ES-I3 (cell line): ENCODE data around the gene GPR153.

ENCODE experiments used
- H3K36me3 ChIP-seq: 2 replicates; pipeline ENCODE4 v1.6.1; 2013; ENCODE audit warnings: mild to moderate bottlenecking, low read length, control low read depth, moderate library complexity; ENCODE audit not compliant: insufficient read depth
- H3K4me1 ChIP-seq: 2 replicates; pipeline ENCODE4 v1.6.1; 2013; ENCODE audit warnings: mild to moderate bottlenecking, control low read depth, low read length; ENCODE audit not compliant: insufficient read depth
- H3K9ac ChIP-seq: 2 replicates; pipeline ENCODE4 v1.6.1; 2013; ENCODE audit warnings: low read depth, mild to moderate bottlenecking, low read length, moderate library complexity
- H3K9me3 ChIP-seq: 2 replicates; pipeline ENCODE4 v1.6.1; 2013; ENCODE audit warnings: mild to moderate bottlenecking, low read length, moderate library complexity; ENCODE audit not compliant: control insufficient read depth, insufficient read depth

The GPR153 gene

DNA sequence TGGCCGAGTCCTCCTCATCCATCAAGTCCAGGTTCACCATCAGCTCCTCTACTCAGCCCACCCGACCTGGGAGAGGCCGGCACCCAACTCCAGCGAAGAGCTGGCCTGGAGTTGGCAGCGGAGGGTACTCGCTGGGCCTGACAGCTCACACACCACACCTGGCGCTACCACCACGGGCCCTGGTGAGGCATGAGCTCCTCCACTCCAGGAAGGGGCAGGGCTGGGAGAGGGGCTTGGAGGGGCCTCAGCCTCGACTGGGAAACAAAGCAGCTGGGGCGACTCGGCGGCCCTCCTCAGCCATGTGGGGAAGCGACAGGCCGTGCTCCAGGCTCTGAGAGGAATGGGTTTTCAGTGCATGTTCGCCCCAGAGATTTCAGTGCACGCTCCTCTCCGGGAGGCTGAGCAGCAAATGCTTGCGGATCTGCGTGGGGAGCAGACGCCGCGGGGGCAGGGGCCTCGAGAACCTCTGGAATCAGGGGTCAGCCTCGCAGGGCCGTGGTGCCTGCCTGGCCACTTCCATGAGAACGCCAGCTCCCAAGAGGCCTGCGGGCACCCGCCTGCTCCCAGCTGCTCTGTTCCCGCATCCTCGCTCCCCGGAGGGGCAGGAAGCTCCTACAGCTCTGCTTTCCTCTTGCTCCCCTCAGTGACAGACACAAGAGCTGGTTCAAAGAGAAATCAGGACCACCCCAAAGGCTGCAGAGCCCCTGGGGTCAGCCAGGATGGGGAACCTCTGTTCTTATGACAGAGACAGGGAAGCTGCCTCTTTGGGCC, 18.9 kb upstream of the GPR153 start:
- H3K4me1 ChIP-seq: peaks cover 15% of the 10 kb centered on the region; the same call in 1 of the 2 replicates
- H3K9ac ChIP-seq: no peak overlapping the region

DNA sequence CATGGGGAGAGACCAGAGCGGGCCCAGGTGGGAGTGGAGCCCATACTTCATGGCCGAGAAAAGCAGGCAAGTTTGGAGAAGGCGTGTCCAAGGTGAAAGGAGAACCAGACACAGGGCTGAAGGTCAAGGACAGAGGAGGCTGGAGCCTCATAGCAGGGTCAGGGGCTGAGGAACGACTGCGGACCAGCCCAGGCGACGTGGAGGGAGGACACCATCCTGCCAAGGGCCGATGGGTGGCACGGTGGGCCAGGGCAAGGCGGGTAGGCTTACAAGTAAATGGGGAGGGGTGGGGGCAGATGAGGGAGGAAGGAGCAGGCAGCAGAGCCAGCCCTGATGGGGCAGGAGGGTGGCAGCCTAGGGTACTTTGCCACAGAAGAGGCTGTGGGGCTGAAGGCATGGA, 18.2 kb upstream of the GPR153 start:
- no peak overlapping the region for H3K9ac ChIP-seq
- no peaks in the 10 kb centered on the region; the same call in 1 of the 2 replicates for H3K36me3 ChIP-seq
- H3K4me1 ChIP-seq: peaks cover 17% of the 10 kb centered on the region; the same call in 1 of the 2 replicates
- H3K9me3 ChIP-seq: no peaks in the 10 kb centered on the region

More for the DNA sequence above, 18.9 kb upstream of the GPR153 start:
- H3K9me3 ChIP-seq: no peaks in the 10 kb centered on the region
- H3K36me3 ChIP-seq: no peaks in the 10 kb centered on the region; the same call in 1 of the 2 replicates

DNA sequence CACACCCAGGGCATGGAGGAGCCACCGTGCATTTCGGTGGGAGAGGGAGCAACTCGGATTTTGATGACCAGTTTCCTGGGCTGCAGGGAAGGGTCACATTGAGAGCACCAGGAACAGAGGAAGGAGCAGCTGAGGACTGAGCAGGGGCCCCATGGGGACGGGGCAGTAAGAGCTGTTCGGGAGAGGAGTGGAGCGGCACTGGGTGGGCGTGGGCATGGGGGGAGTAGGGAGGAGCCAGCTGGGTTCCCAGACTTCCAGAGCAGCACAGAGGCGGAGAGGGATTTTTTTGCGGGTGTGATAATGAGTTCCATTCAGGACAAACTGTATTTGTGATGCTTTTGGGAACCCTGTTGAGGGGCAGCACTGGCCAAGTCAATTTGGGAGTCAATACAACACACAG, 17.4 kb upstream of the GPR153 start:
- peaks cover 23% of the 10 kb centered on the region; the same call in 1 of the 2 replicates for H3K4me1 ChIP-seq
- H3K9ac ChIP-seq: no peak overlapping the region
- no peaks in the 10 kb centered on the region for H3K9me3 ChIP-seq
- no peaks in the 10 kb centered on the region for H3K36me3 ChIP-seq

GRCh38 chr1:6276811-6277555, 16.1 kb upstream of the GPR153 start:
- no peak overlapping the region for H3K9ac ChIP-seq
- no peaks in the 10 kb centered on the region for H3K9me3 ChIP-seq
- peaks cover 33% of the 10 kb centered on the region for H3K4me1 ChIP-seq
- H3K36me3 ChIP-seq: no peaks in the 10 kb centered on the region

GRCh38 chr1:6275826-6276782, 15.2 kb upstream of the GPR153 start:
- H3K9me3 ChIP-seq: no peaks in the 10 kb centered on the region
- H3K4me1 ChIP-seq: peaks cover 33% of the 10 kb centered on the region
- 0 out of 2 replicates have a peak, but pooled peaks cover 2% of the 10 kb centered on the region for H3K36me3 ChIP-seq
- H3K9ac ChIP-seq: no peak overlapping the region

DNA sequence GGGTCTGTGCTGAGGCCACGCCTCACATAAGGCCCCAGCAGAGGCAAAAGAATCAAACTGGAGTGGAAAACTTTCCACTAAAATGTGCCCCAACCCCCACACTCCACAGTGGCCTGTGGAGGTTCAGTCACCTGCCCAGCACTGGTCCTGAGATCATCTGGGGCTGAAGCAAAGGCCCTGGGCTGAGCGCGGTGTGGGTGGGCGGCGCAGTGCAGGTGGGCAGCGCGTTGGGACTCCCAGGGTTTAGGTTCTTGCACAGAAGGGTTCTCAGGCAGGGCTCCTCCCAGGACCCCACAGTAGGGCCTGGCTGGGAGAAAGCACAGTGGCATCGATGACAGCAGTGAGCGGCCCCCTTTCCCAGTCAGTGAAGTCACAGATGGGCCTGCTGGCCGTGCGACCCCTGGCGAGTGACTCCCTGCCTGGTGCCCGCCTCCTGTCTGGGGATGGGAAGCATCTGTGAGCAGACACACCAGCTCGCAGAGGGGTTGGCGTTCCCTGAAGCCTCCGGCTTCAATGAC, 13.8 kb upstream of the GPR153 start:
- Histone ChIP-seq H3K9ac (no peak overlapping the region), H3K36me3 (0 out of 2 replicates have a peak, but pooled peaks cover 4% of the 10 kb centered on the region), H3K9me3 (no peaks in the 10 kb centered on the region), H3K4me1 (peaks cover 33% of the 10 kb centered on the region)

DNA sequence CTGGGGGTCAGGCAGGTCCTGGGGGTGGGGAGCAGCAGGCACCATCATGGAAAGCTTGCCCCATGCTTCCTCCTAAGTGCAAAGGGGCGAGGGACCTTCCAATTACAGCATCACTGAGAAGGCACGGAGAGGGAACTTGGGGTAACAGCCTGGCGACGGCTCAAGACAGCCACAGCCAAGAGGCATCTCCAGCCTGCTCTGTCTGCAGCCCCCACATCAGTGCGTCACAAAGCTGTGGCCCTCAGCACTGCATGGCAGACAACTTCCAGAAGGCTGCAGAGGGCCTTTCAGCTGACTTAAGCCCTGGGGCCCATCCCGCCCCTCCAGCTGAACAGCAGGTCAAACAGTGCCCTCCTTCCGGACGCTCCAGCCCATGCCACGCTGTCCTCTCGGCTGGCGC, 13.2 kb upstream of the GPR153 start:
- H3K9me3 ChIP-seq: no peaks in the 10 kb centered on the region
- H3K4me1 ChIP-seq: peaks cover 33% of the 10 kb centered on the region
- no peak overlapping the region for H3K9ac ChIP-seq
- 0 out of 2 replicates have a peak, but pooled peaks cover 4% of the 10 kb centered on the region for H3K36me3 ChIP-seq

- H3K9ac ChIP-seq: no peak overlapping the region
- H3K9me3 ChIP-seq: no peaks in the 10 kb centered on the region
- peaks cover 33% of the 10 kb centered on the region for H3K4me1 ChIP-seq
- H3K36me3 ChIP-seq: 0 out of 2 replicates have a peak, but pooled peaks cover 4% of the 10 kb centered on the region
Observed at GRCh38 chr1:6273380-6273891, 12.5 kb upstream of the GPR153 start.

- H3K36me3 ChIP-seq: 0 out of 2 replicates have a peak, but pooled peaks cover 4% of the 10 kb centered on the region
- no peaks in the 10 kb centered on the region for H3K9me3 ChIP-seq
- peaks cover 33% of the 10 kb centered on the region for H3K4me1 ChIP-seq
- no peak overlapping the region for H3K9ac ChIP-seq
Observed at GRCh38 chr1:6272868-6273267, 12.0 kb upstream of the GPR153 start.

GRCh38 chr1:6272452-6272851, 11.6 kb upstream of the GPR153 start:
- H3K4me1 ChIP-seq: peaks cover 33% of the 10 kb centered on the region
- no peaks in the 10 kb centered on the region for H3K9me3 ChIP-seq
- H3K9ac ChIP-seq: no peak overlapping the region
- 0 out of 2 replicates have a peak, but pooled peaks cover 4% of the 10 kb centered on the region for H3K36me3 ChIP-seq

DNA sequence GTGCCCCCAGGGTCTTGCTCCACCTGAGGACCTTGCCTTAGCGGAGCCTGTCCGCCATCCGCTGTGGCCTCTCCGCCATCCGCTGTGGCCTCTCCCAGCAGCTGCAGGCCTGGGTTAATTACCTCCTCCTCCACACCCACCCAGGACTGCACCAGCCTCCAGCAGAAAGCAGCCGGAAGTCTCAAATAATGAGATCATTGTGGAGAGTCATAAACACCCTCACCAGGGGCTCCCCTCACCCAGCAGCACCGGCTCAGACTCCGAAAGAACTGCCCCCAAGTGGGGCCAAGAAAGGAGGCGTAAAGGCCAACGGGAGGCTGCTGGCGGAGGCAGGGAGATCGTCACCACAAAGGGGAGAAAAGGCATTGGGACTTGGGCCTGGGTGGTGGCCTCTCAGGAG, 10.7 kb upstream of the GPR153 start:
- H3K9ac ChIP-seq: no peak overlapping the region
- H3K36me3 ChIP-seq: 0 out of 2 replicates have a peak, but pooled peaks cover 4% of the 10 kb centered on the region
- no peaks in the 10 kb centered on the region for H3K9me3 ChIP-seq
- peaks cover 26% of the 10 kb centered on the region for H3K4me1 ChIP-seq

DNA sequence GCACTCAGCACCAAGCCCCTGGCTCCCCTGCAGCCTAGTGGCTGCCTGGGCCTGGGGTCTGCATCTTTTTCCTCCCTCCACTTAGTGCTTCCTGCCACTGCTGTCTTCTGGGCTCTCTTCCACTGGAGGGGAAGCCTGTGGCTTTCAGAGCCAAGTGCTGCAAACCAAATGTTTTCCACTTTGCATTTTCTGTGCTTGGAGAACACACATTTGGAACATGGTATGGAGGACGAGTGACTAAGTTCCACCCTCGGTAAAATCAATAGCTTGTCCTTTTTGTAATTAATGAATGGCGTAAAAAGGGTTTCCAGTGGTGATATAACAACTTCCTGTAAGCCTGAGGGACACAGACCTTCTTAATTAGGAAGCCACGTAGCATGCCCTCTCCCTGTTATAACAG, 10.1 kb upstream of the GPR153 start:
- Histone ChIP-seq H3K36me3 (0 out of 2 replicates have a peak, but pooled peaks cover 4% of the 10 kb centered on the region), H3K9ac (no peak overlapping the region), H3K9me3 (no peaks in the 10 kb centered on the region), H3K4me1 (peaks cover 23% of the 10 kb centered on the region)

- Histone ChIP-seq H3K9ac (no peak overlapping the region), H3K9me3 (no peaks in the 10 kb centered on the region), H3K4me1 (peaks cover 18% of the 10 kb centered on the region), H3K36me3 (0 out of 2 replicates have a peak, but pooled peaks cover 4% of the 10 kb centered on the region)
Observed at GRCh38 chr1:6270401-6270800, 9.5 kb upstream of the GPR153 start.
